Stomach (tissue), 9 donors: ENCODE results near the gene PERCC1. TPM values are rescaled to one million over a fixed set of nuclear protein-coding genes. Genes with fewer than 3 reads are reported as not detected.

ENCODE experiments used
- DNase-seq, 2 donors: peaks; one replicate each; pipeline versions ENCODE4 v3.0.0 to v3.0.0-alpha.2; 2013 to 2019
- H3K27ac ChIP-seq, 5 donors: fragments of 200-600 bp in 4 of 5; sonication (generic) in 4 of 5; one replicate each; pipeline ENCODE4 v1.5.1; 2013 to 2019; ENCODE audit warnings: mild to moderate bottlenecking in 1 of 5, moderate library complexity in 1 of 5
- H3K27me3 ChIP-seq, 3 donors: fragments of 200-600 bp; sonication (generic); one replicate each; pipeline ENCODE4 v1.5.1; 2017 to 2019; ENCODE audit warnings: mixed run types in 1 of 3
- H3K36me3 ChIP-seq, 4 donors: fragments of 200-600 bp; sonication (generic); 1 replicate in 3 of 4; 2 replicates in 1 of 4; pipeline ENCODE4 v1.5.1; 2016 to 2019
- H3K4me1 ChIP-seq, 4 donors: fragments of 200-600 bp; sonication (generic); one replicate each; pipeline ENCODE4 v1.5.1; 2016 to 2019
- H3K4me3 ChIP-seq, 4 donors: fragments of 200-600 bp; sonication (generic) in 3 of 4; one replicate each; pipeline ENCODE4 v1.5.1; 2016 to 2019; ENCODE audit warnings: mild to moderate bottlenecking in 1 of 4
- H3K9me3 ChIP-seq, 4 donors: fragments of 200-600 bp; sonication (generic); one replicate each; pipeline ENCODE4 v1.5.1; 2016 to 2019
- CTCF ChIP-seq, 7 experiments: fragments of 450-650 bp in 4 of 7; fragments of 200-600 bp in 3 of 7; sonication (generic) in 3 of 7; IDR thresholded peaks; one replicate each; pipeline ENCODE4 v1.5.1; 2016 to 2019; ENCODE audit warnings: antibody characterized with exemption in 7 of 7, control low read depth in 2 of 7, mild to moderate bottlenecking in 1 of 7
- EP300 ChIP-seq: sonication (generic); formaldehyde crosslinking; IDR thresholded peaks from one replicate; pipeline ENCODE4 v1.6.1; 2017; ENCODE audit warnings: antibody characterized with exemption
- POLR2A ChIP-seq, 4 donors: fragments of 450-650 bp; IDR thresholded peaks; one replicate each; pipeline ENCODE4 v1.6.1; 2016; ENCODE audit warnings: antibody characterized with exemption in 4 of 4, control low read depth in 2 of 4, mild to moderate bottlenecking in 1 of 4, moderate library complexity in 1 of 4
- POLR2AphosphoS5 ChIP-seq, 3 donors: sonication (generic); formaldehyde crosslinking; IDR thresholded peaks; one replicate each; pipeline ENCODE4 v1.6.1; 2016; ENCODE audit warnings: antibody characterized with exemption in 3 of 3
- WGBS, 5 donors: extraction: QIAGEN DNeasy Blood & Tissue Kit in 3 of 5; methylation state at CpG; one replicate each; pipeline versions ENCODE4 v1.1.5 to v1.1.7; 2013 to 2018; 5-methylcytosine and 5-hydroxymethylcytosine counted together
- intact Hi-C: fragments of 100-400 bp; cut with DNase I; formaldehyde crosslinking; loops from one replicate; pipeline ENCODE4 v1.15.1; 2023; ENCODE audit warnings: low total_unique reads
- polyA plus RNA-seq, 3 donors: library from polyadenylated mRNA; stranded (reverse); fragments of 200-250 nt; gene quantifications; one replicate each; pipeline ENCODE4 v1.2.3, GENCODE V29; 2013
- total RNA-seq, 5 donors: library from RNA; depleted of rRNA; stranded (reverse); fragments of >200 nt; gene quantifications; one replicate each; pipeline versions ENCODE4 v1.1.0 to v1.2.3, GENCODE V29; 2014 to 2016
- donor health status: healthy with polysubstance abuse.
- donor health status: Bipolar disorder and iron deficiency.
- donor health status: healthy.

PERCC1 gene
- total and polyA plus RNA-seq, 8 donors = 2.0 to 21.4 (median 3.3) TPM; not detected in 5

DNA sequence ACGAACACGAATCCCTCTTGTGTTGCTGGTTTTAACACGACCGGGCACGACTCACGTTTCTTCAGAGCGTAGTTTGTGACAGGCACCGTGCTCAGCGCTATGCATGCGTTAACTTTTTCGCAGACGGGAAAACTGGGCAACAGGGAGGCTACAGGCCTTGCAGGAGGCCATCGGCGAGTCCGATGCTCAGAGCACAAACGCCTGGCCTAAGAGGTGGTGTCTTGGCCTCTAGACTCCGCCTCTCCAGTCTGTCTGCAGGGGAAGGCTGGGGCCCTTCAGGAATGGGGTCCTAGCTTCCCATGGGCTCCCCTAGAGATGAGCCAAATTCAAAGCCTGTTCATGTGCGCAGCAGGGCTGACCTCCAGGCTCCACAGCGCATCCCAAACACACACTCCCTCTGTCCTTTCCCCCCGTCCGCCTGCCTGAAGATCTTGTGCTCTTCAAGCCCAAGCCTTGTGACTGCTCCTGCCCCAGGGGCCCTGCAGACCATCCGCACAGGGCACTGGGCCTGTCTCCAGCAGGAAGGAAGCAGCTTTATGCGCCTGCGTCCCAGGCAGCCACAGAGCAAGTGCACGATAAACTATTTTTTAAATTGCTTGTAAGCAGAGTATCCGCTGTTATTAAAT is 40.8 kb downstream of the PERCC1 start:
- WGBS, 5 donors = 81 to 89% (median 86%) methylated on average over 24 to 26 of the region's 26 CpGs
- no peaks in the 10 kb centered on the region for H3K9me3 ChIP-seq
- no peaks in the 10 kb centered on the region for H3K36me3 ChIP-seq
- H3K27me3 ChIP-seq = no peaks in the 10 kb centered on the region
- intact Hi-C loops = no loop called here
- TF ChIP-seq POLR2AphosphoS5 (IDR thresholded peaks at IDR 0.05) (no peak), EP300 (no peak)
- H3K4me1 ChIP-seq = peaks cover 16 to 69% (median 51%) of the 10 kb centered on the region in 4 donors
- peak overlapping the region in 2 of 5 donors; percentile 67 to 72 for H3K27ac ChIP-seq
- DNase-seq = no peak
- H3K4me3 ChIP-seq = no peak overlapping the region

DNA sequence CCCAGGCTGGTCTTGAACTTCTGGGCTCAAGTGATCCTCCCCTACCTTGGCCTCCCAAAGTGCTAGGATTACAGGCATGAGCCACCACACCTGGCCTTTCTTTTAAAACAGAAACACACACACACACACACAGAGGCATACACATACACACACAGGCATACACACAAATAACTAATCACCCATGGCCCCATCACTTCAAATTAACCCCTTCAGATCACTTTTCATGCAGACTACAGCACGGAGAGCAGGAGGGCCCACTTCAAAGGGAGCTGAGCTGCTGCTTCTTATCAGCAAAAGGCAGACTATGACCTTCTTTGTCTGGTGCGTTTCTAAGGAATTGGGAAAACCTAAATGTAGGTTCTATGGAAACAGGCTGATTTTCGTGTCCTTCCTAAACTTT is 42.1 kb downstream of the PERCC1 start:
- TF ChIP-seq POLR2A (IDR thresholded peaks at IDR 0.05) (no peak), POLR2AphosphoS5 (IDR thresholded peaks at IDR 0.05) (no peak), EP300 (no peak), CTCF (IDR thresholded peaks at IDR 0.05) (no peak)

DNA sequence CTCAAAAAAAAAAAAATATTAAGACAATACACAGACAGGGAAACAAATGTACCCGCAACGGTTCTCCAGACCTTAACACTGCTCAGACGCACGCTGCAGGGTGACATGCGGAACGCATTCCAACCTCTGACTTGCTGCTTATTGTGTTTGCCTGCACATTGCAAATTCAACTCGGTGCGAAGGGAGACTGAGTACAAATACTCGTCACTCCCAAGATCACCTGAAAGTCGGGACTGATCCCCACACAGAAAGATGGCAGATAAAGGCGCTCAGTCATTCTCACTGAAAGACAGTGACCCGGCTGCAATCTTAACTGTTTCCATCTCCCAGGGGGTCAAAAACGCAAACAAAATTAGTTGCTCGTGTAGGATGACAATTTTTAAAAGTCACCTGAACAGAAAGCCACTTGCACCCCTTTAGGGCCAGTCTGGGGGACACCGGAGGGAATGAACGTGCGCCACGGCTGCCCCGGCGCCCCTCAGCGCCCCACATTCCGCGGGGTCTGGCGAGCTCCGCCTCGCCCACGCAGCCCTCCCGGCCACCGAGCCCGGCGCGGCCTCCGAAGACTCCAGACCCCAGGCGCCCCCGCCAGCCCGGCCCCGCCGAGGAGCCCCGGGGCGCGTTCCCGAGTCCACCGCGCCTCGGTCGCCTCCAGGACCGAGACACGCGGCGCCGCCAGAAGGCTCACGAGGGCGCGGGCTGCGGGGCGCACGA is 43.4 kb downstream of the PERCC1 start:
- intact Hi-C loops = no loop called here
- Histone ChIP-seq H3K36me3 (no peaks in the 10 kb centered on the region), H3K27me3 (no peaks in the 10 kb centered on the region), H3K4me1 (peaks cover 16 to 60% (median 47%) of the 10 kb centered on the region in 4 donors), H3K27ac (peak overlapping the region; percentile 72 to 96 (median 92)), H3K4me3 (peak overlapping the region; percentile 93 to 98 (median 96)), H3K9me3 (no peaks in the 10 kb centered on the region)
- DNase-seq = peak in 1 of 2 donors; percentile 29
- 5 to 8% (median 7%) methylated on average over 24 to 57 of the region's 57 CpGs for WGBS, 5 donors
- no peak for TF ChIP-seq EP300
- no peak for TF ChIP-seq POLR2AphosphoS5 (IDR thresholded peaks at IDR 0.05)
- no peak for TF ChIP-seq CTCF (IDR thresholded peaks at IDR 0.05)
- no peak for TF ChIP-seq POLR2A (IDR thresholded peaks at IDR 0.05)

More for the DNA sequence above, 42.1 kb downstream of the PERCC1 start:
- peaks cover 16 to 63% (median 47%) of the 10 kb centered on the region in 4 donors for H3K4me1 ChIP-seq
- H3K4me3 ChIP-seq = no peak overlapping the region
- no peaks in the 10 kb centered on the region for H3K9me3 ChIP-seq
- WGBS, 5 donors = 37 to 65% (median 52%) methylated on average over 3 of the region's 3 CpGs
- no peak for DNase-seq
- no peaks in the 10 kb centered on the region for H3K27me3 ChIP-seq
- no peaks in the 10 kb centered on the region for H3K36me3 ChIP-seq
- H3K27ac ChIP-seq = no peak overlapping the region
- intact Hi-C loops = no loop called here

- DNase-seq = peak; percentile 94 to 97
- 0 to 1% (median 0%) methylated on average over 12 to 99 of the region's 99 CpGs for WGBS, 5 donors
- H3K27ac ChIP-seq = peak within 1 kb of the TSS; percentile 90 to 96 (median 92)
- no peaks in the 10 kb centered on the region for H3K36me3 ChIP-seq
- H3K9me3 ChIP-seq = no peaks in the 10 kb centered on the region
- no peaks in the 10 kb centered on the region for H3K27me3 ChIP-seq
- H3K4me1 ChIP-seq = peaks cover 16 to 53% (median 45%) of the 10 kb centered on the region in 4 donors
- intact Hi-C loops = no loop called here
- peak within 1 kb of the TSS; percentile 93 to 98 (median 96) for H3K4me3 ChIP-seq
- TF ChIP-seq EP300 = no peak
- no peak for TF ChIP-seq CTCF (IDR thresholded peaks at IDR 0.05)
- TF ChIP-seq POLR2AphosphoS5 (IDR thresholded peaks at IDR 0.05) = peak; percentile 89 to 98 (median 89)
- peak in 1 of 4 donors; percentile 81 for TF ChIP-seq POLR2A (IDR thresholded peaks at IDR 0.05)
Measured at GRCh38 chr16:1474796-1475551, 44.1 kb downstream of the PERCC1 start, which contains the start of gene CLCN7. CLCN7 (minus strand) TSS chr16:1475028; CDS start chr16:1474974, 54 bp downstream.
